Caki2 (cell line): ENCODE measurements around the gene CCDC92. TPM values are rescaled to one million over a fixed set of nuclear protein-coding genes. Genes with fewer than 3 reads are reported as not detected.
"Not testable (repeated sequence)": the region's sequence is repeated elsewhere in the genome, so short reads cannot be mapped to it uniquely, and the experiment has no call there.

Experiments used
- DNase-seq: peaks from one replicate; pipeline ENCODE4 v3.0.0-alpha.2; 2015; ENCODE audit warnings: low read depth
- in situ Hi-C: cut with HindIII; loops from 2 replicates; pipeline ENCODE4 v1.10.0; 2016; ENCODE audit warnings: low sequenced_read_pairs, low pct_unique_long_range_greater_than_20kb, mixed read lengths
- total RNA-seq: library from RNA; depleted of rRNA; stranded (reverse); fragments of >200 nt; shearing (Covaris generic); gene quantifications from 2 replicates; pipeline ENCODE4 v1.2.3, GENCODE V29; 2014; ENCODE audit warnings: low replicate concordance

Gene CCDC92
- total RNA-seq, 1 experiment from 2014 or later, result 3.5 TPM

GRCh38 chr12:123960029-123960735, 12.4 kb downstream of the CCDC92 start:
- in situ Hi-C loops, result no loop called here

GRCh38 chr12:123958876-123959275, 13.8 kb downstream of the CCDC92 start:
- DNase-seq, result no peak
- in situ Hi-C loops, result no loop called here

More at GRCh38 chr12:123960029-123960735, 12.4 kb downstream of the CCDC92 start:
- no peak for DNase-seq

GRCh38 chr12:123958462-123958861, 14.2 kb downstream of the CCDC92 start:
- in situ Hi-C loops, result no loop called here
- DNase-seq, result no peak

GRCh38 chr12:123957196-123957595, 15.4 kb downstream of the CCDC92 start:
- DNase-seq, result no peak
- in situ Hi-C loops, result no loop called here

- in situ Hi-C loops, result no loop called here
- no peak for DNase-seq
Measured at GRCh38 chr12:123956249-123956648, 16.4 kb downstream of the CCDC92 start.

- no peak for DNase-seq
- in situ Hi-C loops, result no loop called here
Measured at GRCh38 chr12:123954647-123955350, 17.8 kb downstream of the CCDC92 start.

- in situ Hi-C loops, result no loop called here
- no peak for DNase-seq
Measured at GRCh38 chr12:123952037-123952436, 20.6 kb downstream of the CCDC92 start.

- in situ Hi-C loops, result no loop called here
- no peak for DNase-seq
Measured at GRCh38 chr12:123951467-123951866, 21.2 kb downstream of the CCDC92 start.

- no peak for DNase-seq
- in situ Hi-C loops, result no loop called here
Measured at GRCh38 chr12:123950476-123951349, 21.9 kb downstream of the CCDC92 start.

GRCh38 chr12:123949770-123950165, 22.9 kb downstream of the CCDC92 start:
- DNase-seq, result no peak
- in situ Hi-C loops, result no loop called here

- in situ Hi-C loops, result no loop called here
- no peak for DNase-seq
Measured at GRCh38 chr12:123948796-123949769, 23.5 kb downstream of the CCDC92 start.

GRCh38 chr12:123948401-123948795, 24.2 kb downstream of the CCDC92 start:
- in situ Hi-C loops, result no loop called here

GRCh38 chr12:123947531-123947930, 25.1 kb downstream of the CCDC92 start:
- in situ Hi-C loops, DNase-seq: not testable (repeated sequence)

More at GRCh38 chr12:123948401-123948795, 24.2 kb downstream of the CCDC92 start:
- no peak for DNase-seq

- in situ Hi-C loops, DNase-seq: not testable (repeated sequence)
Measured at GRCh38 chr12:123946516-123947505, 25.8 kb downstream of the CCDC92 start.

- in situ Hi-C loops, result no loop called here
- DNase-seq, result no peak
Measured at GRCh38 chr12:123946152-123946515, 26.5 kb downstream of the CCDC92 start.

GRCh38 chr12:123945287-123946151, 27.1 kb downstream of the CCDC92 start:
- in situ Hi-C loops, result no loop called here
- DNase-seq, result no peak
